PC-3 (cell line): Measurements from ENCODE around the gene CRYL1. TPM values are rescaled to one million over a fixed set of nuclear protein-coding genes. Genes with fewer than 3 reads are reported as not detected.

Source experiments
- ATAC-seq: fragments of 200-7000 bp; cut with Tn5 transposase; 2 replicates; pipeline ENCODE4 v1.9.1; 2020; ENCODE audit warnings: mild to moderate bottlenecking, moderate library complexity
- BruUV-seq: library from RNA; stranded (reverse); fragments of 400-500 nt; replicated peaks from 2 replicates; lab custom pipeline; 2021; lab: Mats Ljungman, UMichigan
- CTCF ChIA-PET: fragments of 300-600 bp; sonication (Branson Sonifier 250); formaldehyde crosslinking; loops from one replicate; lab custom pipeline; 2022; ENCODE audit warnings: antibody characterized with exemption; lab: Charles Lee
- POLR2A ChIA-PET: fragments of 300-600 bp; sonication (Branson Sonifier 250); formaldehyde crosslinking; loops from one replicate; lab custom pipeline; 2022; ENCODE audit warnings: antibody characterized with exemption; ENCODE audit not compliant: unreplicated experiment; lab: Charles Lee
- DNase-seq: peaks from one replicate; pipeline ENCODE4 v3.0.0-alpha.2; 2015
- H2AFZ ChIP-seq: fragments of 300-600 bp; sonication (generic); 2 replicates; pipeline ENCODE4 v1.6.0; 2016; ENCODE audit warnings: antibody characterized with exemption, low read length
- H3F3A ChIP-seq: fragments of 300-600 bp; sonication (generic); one replicate; pipeline ENCODE4 v1.6.0; 2017; ENCODE audit warnings: antibody characterized with exemption, low read length, control low read depth, mild to moderate bottlenecking; ENCODE audit not compliant: unreplicated experiment
- H3K27ac ChIP-seq: fragments of 300-600 bp; sonication (generic); 2 replicates; pipeline ENCODE4 v1.5.1; 2016; ENCODE audit warnings: mild to moderate bottlenecking, low read length
- H3K27me3 ChIP-seq: fragments of 300-600 bp; sonication (generic); 2 replicates; pipeline ENCODE4 v1.6.1; 2016; ENCODE audit warnings: low read length, mixed read lengths
- H3K36me3 ChIP-seq: fragments of 300-600 bp; sonication (generic); 2 replicates; pipeline ENCODE4 v1.6.1; 2016; ENCODE audit warnings: low read depth, mixed run types, low read length, mixed read lengths
- H3K4me1 ChIP-seq: fragments of 300-600 bp; sonication (generic); 2 replicates; pipeline ENCODE4 v1.5.1; 2016; ENCODE audit warnings: low read length; ENCODE audit not compliant: insufficient read depth
- H3K4me2 ChIP-seq: fragments of 300-600 bp; sonication (generic); 2 replicates; pipeline ENCODE4 v1.6.0; 2016; ENCODE audit warnings: low read length
- H3K4me3 ChIP-seq: fragments of 300-600 bp; sonication (generic); 2 replicates; pipeline ENCODE4 v1.5.1; 2016; ENCODE audit warnings: mild to moderate bottlenecking, low read length, mixed read lengths
- H3K79me2 ChIP-seq: fragments of 300-600 bp; sonication (generic); 2 replicates; pipeline ENCODE4 v1.6.1; 2017; ENCODE audit warnings: low read length, mixed read lengths
- H3K9ac ChIP-seq: fragments of 300-600 bp; sonication (generic); 2 replicates; pipeline ENCODE4 v1.6.0; 2016; ENCODE audit warnings: mild to moderate bottlenecking, low read length
- H3K9me2 ChIP-seq: fragments of 300-600 bp; sonication (generic); replicated peaks from 2 replicates; pipeline ENCODE4 v1.6.1; 2016; ENCODE audit warnings: mixed run types, low read length, mixed read lengths
- H3K9me3 ChIP-seq: fragments of 300-600 bp; sonication (generic); 2 replicates; pipeline ENCODE4 v1.6.1; 2016; ENCODE audit warnings: low read length, mixed read lengths
- H4K20me1 ChIP-seq: fragments of 300-600 bp; sonication (generic); 2 replicates; pipeline ENCODE4 v1.6.1; 2016; ENCODE audit warnings: low read length, mixed read lengths
- CTCF ChIP-seq: fragments of 300-600 bp; sonication (generic); conservative IDR thresholded peaks from 2 replicates; pipeline ENCODE4 v1.5.1; 2017; ENCODE audit warnings: antibody characterized with exemption, low read depth, mild to moderate bottlenecking, low read length
- EZH2 ChIP-seq: fragments of 300-600 bp; sonication (generic); IDR thresholded peaks from one replicate; pipeline ENCODE4 v1.6.1; 2017; ENCODE audit warnings: antibody characterized with exemption, mild to moderate bottlenecking, low read length; ENCODE audit not compliant: unreplicated experiment
- EZH2phosphoT487 ChIP-seq: fragments of 300-600 bp; sonication (generic); IDR thresholded peaks from 2 replicates; pipeline ENCODE4 v1.6.1; 2018; ENCODE audit warnings: mild to moderate bottlenecking, antibody characterized with exemption, low read length, borderline replicate concordance
- intact Hi-C: fragments of 100-400 bp; cut with micrococcal nuclease; formaldehyde crosslinking; loops from 2 replicates; pipeline ENCODE4 v1.9.0; 2023
- total RNA-seq: library from RNA; depleted of rRNA; stranded (reverse); fragments of >200 nt; gene quantifications from 2 replicates; pipeline ENCODE4 v1.2.3, GENCODE V29; 2014

CRYL1 gene
- total RNA-seq, 1 experiment from 2014 or later: 20.8 TPM

- no peak overlapping the region for H3K9ac ChIP-seq
- H3K9me3 ChIP-seq: no peaks in the 10 kb centered on the region
- H2AFZ ChIP-seq: no peak overlapping the region
- no peaks in the 10 kb centered on the region for H3K4me1 ChIP-seq
- ATAC-seq: peak; percentile 43
- H3K27me3 ChIP-seq: no peaks in the 10 kb centered on the region
- no TSS peak for BruUV-seq
- no peaks in the 10 kb centered on the region for H3F3A ChIP-seq
- H4K20me1 ChIP-seq: no peaks in the 10 kb centered on the region
- H3K36me3 ChIP-seq: no peaks in the 10 kb centered on the region
- CTCF ChIA-PET: no interaction called here
- H3K9me2 ChIP-seq: no peaks in the 10 kb centered on the region
- no peak overlapping the region for H3K4me3 ChIP-seq
- TF ChIP-seq CTCF: 0 out of 2 replicates have a peak, but pooled peaks have one; percentile 26
- no peak for TF ChIP-seq EZH2phosphoT487
- H3K27ac ChIP-seq: no peak overlapping the region
- H3K4me2 ChIP-seq: no peak overlapping the region
- peak; percentile 19 for DNase-seq
- intact Hi-C loops: loop anchor here (1.0 to 2.0 kb wide), 2 partner anchors 56 to 368 kb away; no protein-coding TSS in a partner anchor
- POLR2A ChIA-PET: no interaction called here
- no peaks in the 10 kb centered on the region for H3K79me2 ChIP-seq
These were observed 25.1 kb upstream of the CRYL1 start for GRCh38 chr13:20550799-20551198.

GRCh38 chr13:20547479-20547908, 21.8 kb upstream of the CRYL1 start:
- no peak for TF ChIP-seq CTCF
- TF ChIP-seq EZH2phosphoT487: no peak
- no peak overlapping the region for H3K9ac ChIP-seq
- H3K9me3 ChIP-seq: no peaks in the 10 kb centered on the region
- ChIA-PET CTCF (no interaction called here), POLR2A (no interaction called here)
- H3K4me2 ChIP-seq: no peak overlapping the region
- no peaks in the 10 kb centered on the region for H3K79me2 ChIP-seq
- BruUV-seq: no TSS peak
- no peak overlapping the region for H2AFZ ChIP-seq
- no peaks in the 10 kb centered on the region for H3K4me1 ChIP-seq
- H4K20me1 ChIP-seq: no peaks in the 10 kb centered on the region
- intact Hi-C loops: no loop called here
- no peaks in the 10 kb centered on the region for H3K36me3 ChIP-seq
- ATAC-seq: no peak
- no peak overlapping the region for H3K4me3 ChIP-seq
- DNase-seq: no peak
- H3K27me3 ChIP-seq: no peaks in the 10 kb centered on the region
- no peaks in the 10 kb centered on the region for H3F3A ChIP-seq
- no peaks in the 10 kb centered on the region for H3K9me2 ChIP-seq
- H3K27ac ChIP-seq: no peak overlapping the region

GRCh38 chr13:20546556-20546955, 20.9 kb upstream of the CRYL1 start:
- TF ChIP-seq CTCF (no peak), EZH2phosphoT487 (no peak), EZH2 (no peak)
- no peak for DNase-seq
- H2AFZ ChIP-seq: no peak overlapping the region
- ATAC-seq: no peak
- CTCF ChIA-PET: interaction anchor here (0.5 kb wide), 1 partner anchor 116 kb away, joined by 3 read pairs; no protein-coding TSS in a partner anchor
- H3K79me2 ChIP-seq: no peaks in the 10 kb centered on the region
- no peaks in the 10 kb centered on the region for H3F3A ChIP-seq
- POLR2A ChIA-PET: no interaction called here
- no peak overlapping the region for H3K4me2 ChIP-seq
- H3K9me3 ChIP-seq: no peaks in the 10 kb centered on the region
- no peaks in the 10 kb centered on the region for H3K9me2 ChIP-seq
- no peak overlapping the region for H3K9ac ChIP-seq
- no peaks in the 10 kb centered on the region for H3K4me1 ChIP-seq
- no peaks in the 10 kb centered on the region for H3K36me3 ChIP-seq
- no TSS peak for BruUV-seq
- intact Hi-C loops: no loop called here
- H3K27me3 ChIP-seq: no peaks in the 10 kb centered on the region
- no peaks in the 10 kb centered on the region for H4K20me1 ChIP-seq
- H3K27ac ChIP-seq: no peak overlapping the region
- H3K4me3 ChIP-seq: no peak overlapping the region
